HEK293 (cell line): ENCODE measurements around the gene TMEM207.

Experiments used
- CTCF ChIA-PET: fragments of 350-600 bp; formaldehyde crosslinking; extraction: SDS; loops from one replicate; lab custom pipeline; 2021; ENCODE audit warnings: antibody characterized with exemption; lab: Yijun Ruan, JAX
- POLR2A ChIA-PET: fragments of 300-600 bp; formaldehyde crosslinking; extraction: SDS; loops from one replicate; lab custom pipeline; 2020; ENCODE audit warnings: antibody characterized with exemption, inconsistent platforms; lab: Yijun Ruan, JAX
- H3K27ac ChIP-seq: fragments of 200-500 bp; sonication (Bioruptor generic); 2 replicates; pipeline ENCODE4 v1.5.1; 2014; ENCODE audit warnings: low read depth, low read length, control low read depth, inconsistent platforms; ENCODE audit errors: extremely low read depth
- H3K36me3 ChIP-seq, 2 experiments: fragments of 200-500 bp in 1 of 2; sonication (Bioruptor generic) in 1 of 2; 1 replicate in 1 of 2; 2 replicates in 1 of 2; pipeline ENCODE4 v1.5.1; 2014 to 2017; ENCODE audit warnings: inconsistent platforms in 2 of 2, low read length in 2 of 2; ENCODE audit not compliant: control insufficient read depth in 2 of 2, insufficient read depth in 1 of 2
- H3K4me1 ChIP-seq: fragments of 200-500 bp; sonication (Bioruptor generic); 2 replicates; pipeline ENCODE4 v1.5.1; 2014; ENCODE audit warnings: mild to moderate bottlenecking, low read length, inconsistent platforms; ENCODE audit not compliant: control insufficient read depth, insufficient read depth
- H3K4me3 ChIP-seq: 2 replicates; pipeline ENCODE4 v1.5.1; 2011; ENCODE audit warnings: low read depth, mild to moderate bottlenecking, control low read depth, low read length, moderate library complexity
- H3K9me3 ChIP-seq: fragments of 200-500 bp; sonication (Bioruptor generic); 2 replicates; pipeline ENCODE4 v1.5.1; 2014; ENCODE audit warnings: low read depth, low read length, inconsistent platforms; ENCODE audit not compliant: control insufficient read depth, insufficient read depth
- BCL11A ChIP-seq: fragments of 450-650 bp; formaldehyde crosslinking; IDR thresholded peaks from 2 replicates; pipeline ENCODE4 v1.5.1; 2016; ENCODE audit warnings: low read depth, missing biosample characterization, missing genetic modification characterization
- HOXA7 ChIP-seq: sonication (generic); formaldehyde crosslinking; IDR thresholded peaks from 2 replicates; pipeline ENCODE4 v1.8.1; 2022; ENCODE audit warnings: missing genetic modification reagents, borderline replicate concordance
- SCRT1 ChIP-seq: fragments of 450-650 bp; formaldehyde crosslinking; IDR thresholded peaks from 2 replicates; pipeline ENCODE4 v1.5.1; 2016; ENCODE audit warnings: missing biosample characterization, missing genetic modification characterization, borderline replicate concordance
- SCRT2 ChIP-seq: fragments of 450-650 bp; formaldehyde crosslinking; IDR thresholded peaks from 2 replicates; pipeline ENCODE4 v1.5.1; 2016; ENCODE audit warnings: missing biosample characterization, missing genetic modification characterization
- YY2 ChIP-seq: fragments of 450-650 bp; formaldehyde crosslinking; IDR thresholded peaks from 2 replicates; pipeline ENCODE4 v1.5.1; 2016; ENCODE audit warnings: missing biosample characterization, missing genetic modification characterization
- ZBTB17 ChIP-seq: fragments of 450-650 bp; formaldehyde crosslinking; IDR thresholded peaks from 2 replicates; pipeline ENCODE4 v1.5.1; 2016; ENCODE audit warnings: missing biosample characterization, missing genetic modification characterization
- ZBTB7A ChIP-seq: fragments of 450-650 bp; formaldehyde crosslinking; IDR thresholded peaks from 2 replicates; pipeline ENCODE4 v1.5.1; 2016; ENCODE audit warnings: low read depth, missing biosample characterization, missing genetic modification characterization
- ZIC2 ChIP-seq: fragments of 450-650 bp; formaldehyde crosslinking; IDR thresholded peaks from 2 replicates; pipeline ENCODE4 v1.5.1; 2016; ENCODE audit warnings: missing biosample characterization, missing genetic modification characterization
- ZNF114 ChIP-seq: fragments of 450-650 bp; formaldehyde crosslinking; IDR thresholded peaks from 2 replicates; pipeline ENCODE4 v1.5.0; 2017; ENCODE audit warnings: missing biosample characterization, missing genetic modification characterization
- ZNF138 ChIP-seq: fragments of 450-650 bp; formaldehyde crosslinking; IDR thresholded peaks from 2 replicates; pipeline ENCODE4 v1.5.1; 2016; ENCODE audit warnings: missing biosample characterization, missing genetic modification characterization, borderline replicate concordance
- ZNF19 ChIP-seq: fragments of 450-650 bp; formaldehyde crosslinking; IDR thresholded peaks from 2 replicates; pipeline ENCODE4; 2016; ENCODE audit warnings: missing biosample characterization, missing genetic modification characterization, low read depth
- ZNF2 ChIP-seq: fragments of 450-650 bp; formaldehyde crosslinking; IDR thresholded peaks from 2 replicates; pipeline ENCODE4 v1.5.1; 2016; ENCODE audit warnings: missing biosample characterization, missing genetic modification characterization
- ZNF239 ChIP-seq: fragments of 450-650 bp; formaldehyde crosslinking; IDR thresholded peaks from 2 replicates; pipeline ENCODE4 v1.5.1; 2016; ENCODE audit warnings: missing biosample characterization, missing genetic modification characterization
- ZNF280D ChIP-seq: fragments of 450-650 bp; formaldehyde crosslinking; IDR thresholded peaks from 2 replicates; pipeline ENCODE4 v1.5.1; 2016; ENCODE audit warnings: missing biosample characterization, missing genetic modification characterization
- ZNF335 ChIP-seq: fragments of 450-650 bp; formaldehyde crosslinking; conservative IDR thresholded peaks from 2 replicates; pipeline ENCODE4 v1.5.1; 2016; ENCODE audit warnings: missing biosample characterization, missing genetic modification characterization
- ZNF426 ChIP-seq: fragments of 450-650 bp; formaldehyde crosslinking; IDR thresholded peaks from 2 replicates; pipeline ENCODE4 v1.5.1; 2017; ENCODE audit warnings: missing biosample characterization, missing genetic modification characterization, mild to moderate bottlenecking, inconsistent platforms, moderate library complexity
- ZNF529 ChIP-seq: fragments of 450-650 bp; formaldehyde crosslinking; IDR thresholded peaks from 2 replicates; pipeline ENCODE4 v1.5.1; 2017; ENCODE audit warnings: missing genetic modification characterization, missing biosample characterization; ENCODE audit not compliant: insufficient replicate concordance
- ZNF555 ChIP-seq: fragments of 450-650 bp; formaldehyde crosslinking; conservative IDR thresholded peaks from 2 replicates; pipeline ENCODE4 v1.5.1; 2017; ENCODE audit warnings: missing biosample characterization, mild to moderate bottlenecking, missing genetic modification characterization, inconsistent platforms
- ZNF558 ChIP-seq: fragments of 450-650 bp; formaldehyde crosslinking; IDR thresholded peaks from 2 replicates; pipeline ENCODE4 v1.5.1; 2016; ENCODE audit warnings: missing biosample characterization, missing genetic modification characterization
- ZNF561 ChIP-seq: fragments of 450-650 bp; IDR thresholded peaks from 2 replicates; pipeline ENCODE4 v1.5.1; 2018; ENCODE audit warnings: missing biosample characterization, missing genetic modification characterization, borderline replicate concordance
- ZNF621 ChIP-seq: fragments of 450-650 bp; formaldehyde crosslinking; IDR thresholded peaks from 2 replicates; pipeline ENCODE4 v1.5.1; 2017; ENCODE audit warnings: missing biosample characterization, missing genetic modification characterization
- ZNF660 ChIP-seq: fragments of 450-650 bp; IDR thresholded peaks from 2 replicates; pipeline ENCODE4 v1.5.1; 2018; ENCODE audit warnings: missing biosample characterization, mild to moderate bottlenecking, missing genetic modification characterization
- ZNF664 ChIP-seq: fragments of 450-650 bp; formaldehyde crosslinking; IDR thresholded peaks from 2 replicates; pipeline ENCODE4 v1.5.1; 2016; ENCODE audit warnings: missing biosample characterization, missing genetic modification characterization
- ZNF670 ChIP-seq: fragments of 450-650 bp; formaldehyde crosslinking; IDR thresholded peaks from 2 replicates; pipeline ENCODE4 v1.5.1; 2016; ENCODE audit warnings: missing biosample characterization, missing genetic modification characterization, low read depth
- ZNF777 ChIP-seq: fragments of 450-650 bp; formaldehyde crosslinking; IDR thresholded peaks from 2 replicates; pipeline ENCODE4 v1.5.1; 2017; ENCODE audit warnings: missing biosample characterization, missing genetic modification characterization, borderline replicate concordance
- ZSCAN23 ChIP-seq: fragments of 450-650 bp; formaldehyde crosslinking; IDR thresholded peaks from 2 replicates; pipeline ENCODE4 v1.5.1; 2016; ENCODE audit warnings: missing biosample characterization, missing genetic modification characterization
- ZXDB ChIP-seq: fragments of 450-650 bp; formaldehyde crosslinking; IDR thresholded peaks from 2 replicates; pipeline ENCODE4 v1.5.1; 2016; ENCODE audit warnings: missing biosample characterization, missing genetic modification characterization
- TF ChIP-seq, protein P1 (sequence below): fragments of 450-650 bp; formaldehyde crosslinking; IDR thresholded peaks from 2 replicates; pipeline ENCODE4 v1.5.1; 2017; ENCODE audit warnings: missing biosample characterization, missing genetic modification characterization
- TF ChIP-seq, protein P2 (sequence below): fragments of 450-650 bp; formaldehyde crosslinking; IDR thresholded peaks from 2 replicates; pipeline ENCODE4; 2016; ENCODE audit warnings: missing biosample characterization, missing genetic modification characterization

TMEM207 gene

GRCh38 chr3:190442240-190442639 lies 7.5 kb downstream of the TMEM207 start:
- ChIA-PET POLR2A (no interaction called here), CTCF (no interaction called here)
- Histone ChIP-seq H3K4me3 (no peak overlapping the region), H3K4me1 (no peaks in the 10 kb centered on the region), H3K36me3 (no peaks in the 10 kb centered on the region), H3K9me3 (no peaks in the 10 kb centered on the region), H3K27ac (no peak overlapping the region)
- TF ChIP-seq ZNF239 (tag by site-specific recombination) (no peak), ZBTB7A (tag by site-specific recombination) (no peak), ZNF529 (no peak), SCRT1 (tag by site-specific recombination) (no peak)
- TF ChIP-seq, protein P1, sequence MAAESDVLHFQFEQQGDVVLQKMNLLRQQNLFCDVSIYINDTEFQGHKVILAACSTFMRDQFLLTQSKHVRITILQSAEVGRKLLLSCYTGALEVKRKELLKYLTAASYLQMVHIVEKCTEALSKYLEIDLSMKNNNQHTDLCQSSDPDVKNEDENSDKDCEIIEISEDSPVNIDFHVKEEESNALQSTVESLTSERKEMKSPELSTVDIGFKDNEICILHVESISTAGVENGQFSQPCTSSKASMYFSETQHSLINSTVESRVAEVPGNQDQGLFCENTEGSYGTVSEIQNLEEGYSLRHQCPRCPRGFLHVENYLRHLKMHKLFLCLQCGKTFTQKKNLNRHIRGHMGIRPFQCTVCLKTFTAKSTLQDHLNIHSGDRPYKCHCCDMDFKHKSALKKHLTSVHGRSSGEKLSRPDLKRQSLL: no peak

- H3K9me3 ChIP-seq: no peaks in the 10 kb centered on the region
- no peak overlapping the region for H3K4me3 ChIP-seq
- TF ChIP-seq ZNF660 (tag by site-specific recombination) (no peak), ZXDB (tag by site-specific recombination) (no peak), ZBTB17 (tag by site-specific recombination) (no peak), ZNF114 (no peak), HOXA7 (CRISPR knock-in tag) (no peak), ZIC2 (tag by site-specific recombination) (no peak), ZNF558 (tag by site-specific recombination) (no peak), ZSCAN23 (tag by site-specific recombination) (no peak), ZNF426 (no peak), ZNF555 (tag by site-specific recombination) (no peak), ZNF670 (no peak), SCRT2 (no peak), ZNF138 (tag by site-specific recombination) (no peak), ZNF561 (tag by site-specific recombination) (no peak)
- TF ChIP-seq, protein P1: no peak
- TF ChIP-seq, all 188 proteins: peak for 0
- Histone ChIP-seq H3K4me1 (no peaks in the 10 kb centered on the region), H3K36me3 (no peaks in the 10 kb centered on the region), H3K27ac (no peak overlapping the region)
- CTCF ChIA-PET: no interaction called here
- POLR2A ChIA-PET: no interaction called here
Observed at GRCh38 chr3:190436331-190436730, 13.4 kb downstream of the TMEM207 start.

DNA sequence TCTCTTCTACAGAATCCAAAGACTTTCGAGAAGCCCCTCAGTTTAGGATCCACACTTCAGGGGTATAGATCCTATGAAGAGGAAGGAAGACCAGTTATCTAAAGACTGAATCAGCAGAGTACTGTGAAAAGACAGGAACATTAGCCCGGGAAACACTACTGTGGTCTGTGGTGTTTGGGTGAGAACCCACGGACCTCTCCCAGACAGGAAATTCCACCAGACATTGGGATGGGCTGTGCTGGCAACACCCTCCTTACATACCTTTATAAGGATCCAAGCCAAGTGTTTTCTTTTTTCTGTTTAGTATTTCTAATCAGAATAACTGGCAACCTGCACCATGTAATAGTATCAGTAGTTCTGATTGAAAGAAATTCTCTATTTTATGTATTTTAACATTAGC lies 14.1 kb downstream of the TMEM207 start:
- Histone ChIP-seq H3K4me3 (no peak overlapping the region), H3K9me3 (no peaks in the 10 kb centered on the region), H3K27ac (no peak overlapping the region), H3K36me3 (no peaks in the 10 kb centered on the region), H3K4me1 (no peaks in the 10 kb centered on the region)
- ChIA-PET CTCF (interaction anchor here (0.7 kb wide), 1 partner anchor 36 kb away, joined by 3 read pairs; no protein-coding TSS in a partner anchor), POLR2A (no interaction called here)
- TF ChIP-seq ZBTB7A (tag by site-specific recombination) (no peak), YY2 (no peak), ZNF2 (tag by site-specific recombination) (no peak), ZNF664 (no peak), BCL11A (no peak), ZNF280D (tag by site-specific recombination) (no peak), ZNF335 (tag by site-specific recombination) (no peak), ZNF621 (tag by site-specific recombination) (no peak), ZNF19 (tag by site-specific recombination) (no peak), ZNF777 (tag by site-specific recombination) (no peak)
- TF ChIP-seq, protein P2, sequence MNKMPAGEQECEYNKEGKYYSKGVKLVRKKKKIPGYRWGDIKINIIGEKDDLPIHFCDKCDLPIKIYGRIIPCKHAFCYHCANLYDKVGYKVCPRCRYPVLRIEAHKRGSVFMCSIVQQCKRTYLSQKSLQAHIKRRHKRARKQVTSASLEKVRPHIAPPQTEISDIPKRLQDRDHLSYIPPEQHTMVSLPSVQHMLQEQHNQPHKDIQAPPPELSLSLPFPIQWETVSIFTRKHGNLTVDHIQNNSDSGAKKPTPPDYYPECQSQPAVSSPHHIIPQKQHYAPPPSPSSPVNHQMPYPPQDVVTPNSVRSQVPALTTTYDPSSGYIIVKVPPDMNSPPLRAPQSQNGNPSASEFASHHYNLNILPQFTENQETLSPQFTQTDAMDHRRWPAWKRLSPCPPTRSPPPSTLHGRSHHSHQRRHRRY (tag by site-specific recombination): no peak
